ENCODE data around the gene SLC30A1.

DNA sequence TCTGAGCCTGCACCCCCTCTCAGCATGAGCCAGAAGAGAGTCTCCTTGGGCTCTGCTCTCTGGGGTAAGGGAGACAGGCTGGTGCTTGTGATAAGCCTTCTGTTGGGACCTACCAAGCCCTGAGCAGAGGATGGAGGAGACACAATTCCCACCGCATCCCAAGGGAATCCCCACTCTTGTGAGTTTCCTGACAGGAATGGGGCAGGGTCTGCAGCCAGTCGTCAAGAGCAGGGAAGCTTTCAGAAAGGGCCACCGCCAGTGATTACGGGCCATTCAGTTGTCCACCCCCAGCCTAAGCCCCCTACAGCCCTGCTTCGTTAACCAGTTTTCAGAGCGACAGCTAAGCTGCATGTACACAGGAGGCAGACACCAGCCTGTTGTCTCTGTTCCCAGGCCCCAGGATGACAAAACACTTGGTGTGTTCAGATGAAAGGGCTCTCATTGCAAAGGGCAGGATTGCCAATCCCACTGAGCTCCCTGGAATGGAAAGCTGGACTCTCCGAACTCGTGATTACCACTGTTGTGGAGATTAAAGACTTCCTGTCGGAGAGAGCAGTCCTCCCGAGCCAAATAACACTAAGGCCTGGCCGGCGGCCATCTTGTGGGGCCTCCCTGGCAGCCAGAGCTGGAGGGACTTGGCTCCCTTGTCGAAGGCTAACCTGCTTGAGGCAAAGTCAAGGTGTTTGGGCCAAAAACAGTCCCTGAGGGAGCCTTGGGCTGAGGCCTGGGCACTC lies 37.4 kb upstream of the SLC30A1 start:
- TF ChIP-seq, protein P1, sequence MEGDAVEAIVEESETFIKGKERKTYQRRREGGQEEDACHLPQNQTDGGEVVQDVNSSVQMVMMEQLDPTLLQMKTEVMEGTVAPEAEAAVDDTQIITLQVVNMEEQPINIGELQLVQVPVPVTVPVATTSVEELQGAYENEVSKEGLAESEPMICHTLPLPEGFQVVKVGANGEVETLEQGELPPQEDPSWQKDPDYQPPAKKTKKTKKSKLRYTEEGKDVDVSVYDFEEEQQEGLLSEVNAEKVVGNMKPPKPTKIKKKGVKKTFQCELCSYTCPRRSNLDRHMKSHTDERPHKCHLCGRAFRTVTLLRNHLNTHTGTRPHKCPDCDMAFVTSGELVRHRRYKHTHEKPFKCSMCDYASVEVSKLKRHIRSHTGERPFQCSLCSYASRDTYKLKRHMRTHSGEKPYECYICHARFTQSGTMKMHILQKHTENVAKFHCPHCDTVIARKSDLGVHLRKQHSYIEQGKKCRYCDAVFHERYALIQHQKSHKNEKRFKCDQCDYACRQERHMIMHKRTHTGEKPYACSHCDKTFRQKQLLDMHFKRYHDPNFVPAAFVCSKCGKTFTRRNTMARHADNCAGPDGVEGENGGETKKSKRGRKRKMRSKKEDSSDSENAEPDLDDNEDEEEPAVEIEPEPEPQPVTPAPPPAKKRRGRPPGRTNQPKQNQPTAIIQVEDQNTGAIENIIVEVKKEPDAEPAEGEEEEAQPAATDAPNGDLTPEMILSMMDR (IDR thresholded peaks at IDR 0.05), result no peak
- TF ChIP-seq POLR2A (IDR thresholded peaks at IDR 0.05), result no peak

Data from Peyer's patch (tissue), 4 donors.